Activated CD4-positive, alpha-beta memory T cell treated with anti-CD3 and anti-CD28 coated beads for 36 hours (primary cell): ENCODE results near the gene AREG. TPM values are rescaled to one million over a fixed set of nuclear protein-coding genes. Genes with fewer than 3 reads are reported as not detected.

Experiments used
- CTCF ChIA-PET: fragments of 350-600 bp; sonication (Branson Sonifier 250); formaldehyde crosslinking; loops from one replicate; lab custom pipeline; 2021; ENCODE audit warnings: antibody characterized with exemption, inconsistent platforms; lab: Charles Lee
- POLR2A ChIA-PET: fragments of 350-600 bp; sonication (Branson Sonifier 250); formaldehyde crosslinking; loops from one replicate; lab custom pipeline; 2021; ENCODE audit warnings: antibody characterized with exemption; lab: Charles Lee
- DNase-seq: peaks from one replicate; pipeline ENCODE4 v3.0.0-alpha.2; 2020
- H3K27ac Mint-ChIP-seq: one replicate; pipeline ENCODE4 v1.8.0; 2021; ENCODE audit warnings: mixed read lengths
- H3K27me3 Mint-ChIP-seq: one replicate; pipeline ENCODE4 v1.8.0; 2021; ENCODE audit warnings: mixed read lengths
- H3K36me3 Mint-ChIP-seq: one replicate; pipeline ENCODE4 v1.8.0; 2021; ENCODE audit warnings: mixed read lengths
- H3K4me1 Mint-ChIP-seq: one replicate; pipeline ENCODE4 v1.8.0; 2021; ENCODE audit warnings: low read depth, mixed read lengths
- H3K4me3 Mint-ChIP-seq: one replicate; pipeline ENCODE4 v1.8.0; 2021; ENCODE audit warnings: mild to moderate bottlenecking, mixed read lengths
- H3K9me3 Mint-ChIP-seq: one replicate; pipeline ENCODE4 v1.8.0; 2021; ENCODE audit warnings: mixed read lengths
- intact Hi-C: fragments of 100-400 bp; cut with micrococcal nuclease; formaldehyde crosslinking; loops from one replicate; pipeline ENCODE4 v1.15.1; 2023
- total RNA-seq, 2 experiments: library from RNA; stranded (reverse); gene quantifications; one replicate each; pipeline ENCODE4 v1.2.3, GENCODE V29; 2021

Gene AREG
- total RNA-seq, 2 experiments from 2014 or later = 0.36 to 0.74 TPM

DNA sequence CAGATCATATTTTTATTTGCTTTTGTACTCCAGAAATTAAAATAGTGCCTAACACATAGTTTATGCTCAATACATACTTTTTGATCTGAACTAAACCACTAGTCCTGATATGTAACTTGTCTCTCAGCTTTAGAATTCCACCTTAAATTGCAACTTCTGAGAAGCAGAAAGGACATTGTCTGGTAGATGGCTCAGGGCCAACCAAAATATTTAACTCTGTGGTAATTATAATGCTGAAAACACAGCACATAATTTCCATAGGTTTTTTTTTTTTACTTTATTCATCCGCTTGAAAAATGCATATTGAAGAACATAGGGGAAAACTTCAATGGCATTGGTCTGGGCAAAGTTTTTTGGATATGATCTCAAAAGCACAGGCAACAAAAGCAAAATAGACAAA is 59.3 kb downstream of the AREG start:
- intact Hi-C loops = no loop called here
- H3K4me1 Mint-ChIP-seq = no peaks in the 10 kb centered on the region
- H3K27ac Mint-ChIP-seq = no peak overlapping the region
- H3K4me3 Mint-ChIP-seq = no peak overlapping the region
- peaks cover 3% of the 10 kb centered on the region for H3K9me3 Mint-ChIP-seq
- DNase-seq = no peak
- ChIA-PET CTCF (interaction anchor here (0.6 kb wide), 1 partner anchor 12 kb away, joined by 3 read pairs; no protein-coding TSS in a partner anchor), POLR2A (no interaction called here)
- H3K27me3 Mint-ChIP-seq = peaks cover 20% of the 10 kb centered on the region
- no peaks in the 10 kb centered on the region for H3K36me3 Mint-ChIP-seq

Other genes starting within 250 kb of the AREG start
- not detected for gene EPGN, start 136.7 kb upstream of the AREG start, total RNA-seq
- gene EREG, start 80.0 kb upstream of the AREG start, total RNA-seq = not detected